ENCODE measurements around the gene RNF166. TPM values are rescaled to one million over a fixed set of nuclear protein-coding genes. Genes with fewer than 3 reads are reported as not detected.
A peak's percentile ranks its signal among the peaks of the same experiment; 100 is the strongest.

RNF166 gene
- total RNA-seq, 1 donor from 2014 or later, result 74.2 TPM

- DNase-seq (ENCODE audit: low spot score), result no peak
- Mint-ChIP-seq H3K36me3 (ENCODE audit: low read depth, unreplicated experiment) (no peaks in the 10 kb centered on the region), H3K9me3 (ENCODE audit: unreplicated experiment) (no peaks in the 10 kb centered on the region), H3K27me3 (ENCODE audit: unreplicated experiment) (peaks cover 7% of the 10 kb centered on the region), H3K4me3 (ENCODE audit: unreplicated experiment) (no peak overlapping the region), H3K27ac (ENCODE audit: unreplicated experiment) (no peak overlapping the region), H3K4me1 (ENCODE audit: unreplicated experiment) (peaks cover 5% of the 10 kb centered on the region)
- no peak for TF ChIP-seq CTCF (IDR thresholded peaks at IDR 0.05; ENCODE audit: unreplicated experiment)
Measured at GRCh38 chr16:88653101-88653500, 53.1 kb downstream of the RNF166 start.

- Mint-ChIP-seq H3K36me3 (ENCODE audit: low read depth, unreplicated experiment) (no peaks in the 10 kb centered on the region), H3K4me1 (ENCODE audit: unreplicated experiment) (peaks cover 5% of the 10 kb centered on the region), H3K4me3 (ENCODE audit: unreplicated experiment) (no peak overlapping the region), H3K27me3 (ENCODE audit: unreplicated experiment) (peaks cover 7% of the 10 kb centered on the region), H3K27ac (ENCODE audit: unreplicated experiment) (no peak overlapping the region), H3K9me3 (ENCODE audit: unreplicated experiment) (no peaks in the 10 kb centered on the region)
- DNase-seq (ENCODE audit: low spot score), result no peak
- no peak for TF ChIP-seq CTCF (IDR thresholded peaks at IDR 0.05; ENCODE audit: unreplicated experiment)
Measured at GRCh38 chr16:88652762-88653063, 53.5 kb downstream of the RNF166 start.

GRCh38 chr16:88651989-88652761 lies 54.0 kb downstream of the RNF166 start:
- TF ChIP-seq CTCF (IDR thresholded peaks at IDR 0.05; ENCODE audit: unreplicated experiment), result no peak
- no peaks in the 10 kb centered on the region for H3K36me3 Mint-ChIP-seq (ENCODE audit: low read depth, unreplicated experiment)
- H3K4me3 Mint-ChIP-seq (ENCODE audit: unreplicated experiment), result no peak overlapping the region
- H3K4me1 Mint-ChIP-seq (ENCODE audit: unreplicated experiment), result peaks cover 5% of the 10 kb centered on the region
- no peak overlapping the region for H3K27ac Mint-ChIP-seq (ENCODE audit: unreplicated experiment)
- no peak for DNase-seq (ENCODE audit: low spot score)
- no peaks in the 10 kb centered on the region for H3K9me3 Mint-ChIP-seq (ENCODE audit: unreplicated experiment)
- peaks cover 7% of the 10 kb centered on the region for H3K27me3 Mint-ChIP-seq (ENCODE audit: unreplicated experiment)

GRCh38 chr16:88651276-88651988 lies 54.8 kb downstream of the RNF166 start:
- H3K4me3 Mint-ChIP-seq (ENCODE audit: unreplicated experiment), result peak overlapping the region; percentile 79
- peak; percentile 35 for DNase-seq (ENCODE audit: low spot score)
- no peak overlapping the region for H3K27ac Mint-ChIP-seq (ENCODE audit: unreplicated experiment)

More at GRCh38 chr16:88651276-88651988, 54.8 kb downstream of the RNF166 start:
- Mint-ChIP-seq H3K4me1 (ENCODE audit: unreplicated experiment) (peaks cover 5% of the 10 kb centered on the region), H3K27me3 (ENCODE audit: unreplicated experiment) (peaks cover 7% of the 10 kb centered on the region), H3K36me3 (ENCODE audit: low read depth, unreplicated experiment) (no peaks in the 10 kb centered on the region), H3K9me3 (ENCODE audit: unreplicated experiment) (no peaks in the 10 kb centered on the region)
- no peak for TF ChIP-seq CTCF (IDR thresholded peaks at IDR 0.05; ENCODE audit: unreplicated experiment)
